Stomach smooth muscle (tissue), 2 donors: Measurements from ENCODE around the gene PRDM10.
A peak's percentile ranks its signal among the peaks of the same experiment; 100 is the strongest.

Source experiments
- H3K27ac ChIP-seq: one replicate; pipeline ENCODE4 v1.7.0; 2013; ENCODE audit warnings: mild to moderate bottlenecking, low read length, inconsistent platforms
- H3K27me3 ChIP-seq, 2 donors: one replicate each; pipeline ENCODE4 v1.7.0; 2013; ENCODE audit warnings: low read length in 2 of 2; ENCODE audit not compliant: insufficient read depth in 2 of 2, control insufficient read depth in 1 of 2
- H3K36me3 ChIP-seq, 2 donors: one replicate each; pipeline ENCODE4 v1.7.0; 2013; ENCODE audit warnings: low read length in 2 of 2; ENCODE audit not compliant: control insufficient read depth in 2 of 2, insufficient read depth in 2 of 2
- H3K4me1 ChIP-seq: one replicate; pipeline ENCODE4 v1.7.0; 2013; ENCODE audit warnings: low read length; ENCODE audit not compliant: control insufficient read depth, insufficient read depth
- H3K4me3 ChIP-seq, 2 donors: one replicate each; pipeline ENCODE4 v1.7.0; 2013; ENCODE audit warnings: low read length in 2 of 2
- H3K9ac ChIP-seq, 2 donors: one replicate each; pipeline ENCODE4 v1.7.0; 2013; ENCODE audit warnings: low read length in 2 of 2, mild to moderate bottlenecking in 1 of 2
- H3K9me3 ChIP-seq, 2 donors: one replicate each; pipeline ENCODE4 v1.7.0; 2013; ENCODE audit warnings: low read length in 2 of 2; ENCODE audit not compliant: control insufficient read depth in 2 of 2
- donor health status: healthy.
- donor health status: Pancreatic carcinoma.

PRDM10 gene, protein sequence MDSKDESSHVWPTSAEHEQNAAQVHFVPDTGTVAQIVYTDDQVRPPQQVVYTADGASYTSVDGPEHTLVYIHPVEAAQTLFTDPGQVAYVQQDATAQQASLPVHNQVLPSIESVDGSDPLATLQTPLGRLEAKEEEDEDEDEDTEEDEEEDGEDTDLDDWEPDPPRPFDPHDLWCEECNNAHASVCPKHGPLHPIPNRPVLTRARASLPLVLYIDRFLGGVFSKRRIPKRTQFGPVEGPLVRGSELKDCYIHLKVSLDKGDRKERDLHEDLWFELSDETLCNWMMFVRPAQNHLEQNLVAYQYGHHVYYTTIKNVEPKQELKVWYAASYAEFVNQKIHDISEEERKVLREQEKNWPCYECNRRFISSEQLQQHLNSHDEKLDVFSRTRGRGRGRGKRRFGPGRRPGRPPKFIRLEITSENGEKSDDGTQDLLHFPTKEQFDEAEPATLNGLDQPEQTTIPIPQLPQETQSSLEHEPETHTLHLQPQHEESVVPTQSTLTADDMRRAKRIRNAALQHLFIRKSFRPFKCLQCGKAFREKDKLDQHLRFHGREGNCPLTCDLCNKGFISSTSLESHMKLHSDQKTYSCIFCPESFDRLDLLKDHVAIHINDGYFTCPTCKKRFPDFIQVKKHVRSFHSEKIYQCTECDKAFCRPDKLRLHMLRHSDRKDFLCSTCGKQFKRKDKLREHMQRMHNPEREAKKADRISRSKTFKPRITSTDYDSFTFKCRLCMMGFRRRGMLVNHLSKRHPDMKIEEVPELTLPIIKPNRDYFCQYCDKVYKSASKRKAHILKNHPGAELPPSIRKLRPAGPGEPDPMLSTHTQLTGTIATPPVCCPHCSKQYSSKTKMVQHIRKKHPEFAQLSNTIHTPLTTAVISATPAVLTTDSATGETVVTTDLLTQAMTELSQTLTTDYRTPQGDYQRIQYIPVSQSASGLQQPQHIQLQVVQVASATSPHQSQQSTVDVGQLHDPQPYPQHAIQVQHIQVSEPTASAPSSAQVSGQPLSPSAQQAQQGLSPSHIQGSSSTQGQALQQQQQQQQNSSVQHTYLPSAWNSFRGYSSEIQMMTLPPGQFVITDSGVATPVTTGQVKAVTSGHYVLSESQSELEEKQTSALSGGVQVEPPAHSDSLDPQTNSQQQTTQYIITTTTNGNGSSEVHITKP

GRCh38 chr11:130002352-130002845 lies at the start of gene PRDM10:
TSS of gene PRDM10 (minus strand) at chr11:130002835. CDS start at chr11:129960964, 41,871 bp downstream.
- H3K4me3 ChIP-seq: peak within 1 kb of the TSS; percentile 74 to 85
- no peaks in the 10 kb centered on the region for H3K27me3 ChIP-seq
- H3K36me3 ChIP-seq: no peaks in the 10 kb centered on the region
- peaks cover 16% of the 10 kb centered on the region for H3K4me1 ChIP-seq
- peak within 1 kb of the TSS; percentile 100 for H3K27ac ChIP-seq
- H3K9me3 ChIP-seq: no peaks in the 10 kb centered on the region
- peak within 1 kb of the TSS; percentile 98 to 100 for H3K9ac ChIP-seq

DNA sequence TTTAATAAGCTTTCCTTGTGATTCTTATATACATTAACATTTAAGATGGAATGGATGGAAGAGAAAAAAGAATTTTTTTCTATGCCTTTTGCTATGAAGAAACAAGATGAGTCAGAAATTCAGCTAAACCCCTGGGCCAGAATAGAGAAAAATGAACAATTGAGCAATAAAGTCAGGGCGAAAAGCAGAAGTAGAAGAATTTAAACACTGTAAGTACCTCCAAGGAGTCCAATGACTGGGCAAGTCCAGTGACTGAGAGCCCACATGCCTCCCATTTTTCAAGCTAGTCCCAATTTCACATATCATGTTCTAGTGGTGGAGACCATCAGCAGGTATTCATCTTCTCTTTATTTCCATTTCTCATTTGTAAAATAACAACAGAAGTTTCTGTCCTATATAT lies 48.4 kb upstream of the PRDM10 start:
- no peaks in the 10 kb centered on the region for H3K9me3 ChIP-seq
- no peaks in the 10 kb centered on the region for H3K36me3 ChIP-seq
- no peak overlapping the region for H3K9ac ChIP-seq
- H3K4me3 ChIP-seq: no peak overlapping the region
- peaks cover 2% of the 10 kb centered on the region for H3K4me1 ChIP-seq
- no peak overlapping the region for H3K27ac ChIP-seq
- no peaks in the 10 kb centered on the region for H3K27me3 ChIP-seq

DNA sequence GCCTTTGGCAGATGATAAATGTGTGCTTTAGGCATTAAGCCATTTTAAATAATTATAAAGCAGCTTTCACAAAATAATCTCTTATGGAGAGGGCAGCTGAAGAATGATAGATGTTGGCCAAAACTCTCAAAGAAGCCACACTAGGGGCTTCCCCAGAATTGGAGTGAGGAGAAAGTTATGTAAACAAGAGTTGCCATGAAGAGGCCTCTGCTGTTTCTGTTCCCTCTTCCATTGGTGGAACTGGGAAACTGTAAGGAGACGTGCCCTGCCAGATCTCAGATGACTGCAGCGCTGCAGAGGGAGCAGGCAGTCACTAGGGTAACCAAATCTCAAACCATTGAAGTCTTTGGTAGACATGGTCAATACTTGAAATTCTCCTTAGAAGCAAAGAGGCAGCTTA lies 47.6 kb upstream of the PRDM10 start:
- Histone ChIP-seq H3K36me3 (no peaks in the 10 kb centered on the region), H3K27ac (no peak overlapping the region), H3K4me1 (peaks cover 2% of the 10 kb centered on the region), H3K27me3 (no peaks in the 10 kb centered on the region), H3K4me3 (no peak overlapping the region), H3K9me3 (no peaks in the 10 kb centered on the region), H3K9ac (no peak overlapping the region)

DNA sequence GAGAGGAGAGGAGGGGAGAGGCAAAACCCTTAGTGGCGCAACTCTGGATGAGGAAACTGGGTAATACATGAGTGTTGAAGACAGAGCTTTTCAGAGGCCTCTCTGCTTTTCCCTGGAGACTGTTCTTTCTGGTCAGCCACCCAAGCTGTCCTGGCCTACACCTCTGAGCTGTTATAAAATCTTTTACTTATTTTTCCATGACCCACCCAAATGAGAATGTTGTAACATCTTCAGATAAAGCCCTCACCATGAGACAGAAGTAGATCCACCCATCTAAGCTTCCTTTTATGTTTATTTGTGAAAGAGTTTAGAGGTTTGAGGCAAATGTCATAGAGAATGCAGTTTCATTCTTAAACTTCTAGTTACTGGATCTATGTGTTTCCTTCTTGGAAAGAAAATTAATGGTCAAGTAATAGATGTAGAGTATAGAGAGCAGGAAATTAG lies 46.7 kb upstream of the PRDM10 start:
- no peaks in the 10 kb centered on the region for H3K9me3 ChIP-seq
- peaks cover 2% of the 10 kb centered on the region for H3K4me1 ChIP-seq
- H3K4me3 ChIP-seq: no peak overlapping the region
- H3K9ac ChIP-seq: no peak overlapping the region
- no peaks in the 10 kb centered on the region for H3K27me3 ChIP-seq
- no peak overlapping the region for H3K27ac ChIP-seq
- no peaks in the 10 kb centered on the region for H3K36me3 ChIP-seq

DNA sequence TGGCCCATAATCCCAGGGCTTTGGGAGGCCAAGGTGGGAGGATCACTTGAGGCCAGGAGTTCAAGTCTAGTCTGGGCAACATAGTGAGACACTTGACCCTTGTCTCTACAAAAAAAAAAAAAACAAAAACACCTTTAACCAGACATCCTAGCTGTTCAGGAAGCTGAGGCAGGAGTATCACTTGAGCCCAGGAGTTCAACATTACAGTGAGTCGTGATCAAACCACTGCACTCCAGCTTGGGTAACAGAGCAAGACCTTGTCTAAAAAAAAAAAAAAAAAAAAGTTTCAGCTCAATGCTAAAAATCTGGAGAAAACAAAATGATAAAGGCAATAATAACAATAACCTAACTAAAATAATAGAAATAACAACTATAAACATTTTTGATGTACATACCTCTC lies 44.5 kb upstream of the PRDM10 start:
- H3K36me3 ChIP-seq: no peaks in the 10 kb centered on the region
- peaks cover 2% of the 10 kb centered on the region for H3K4me1 ChIP-seq
- no peak overlapping the region for H3K9ac ChIP-seq
- no peak overlapping the region for H3K27ac ChIP-seq
- no peaks in the 10 kb centered on the region for H3K27me3 ChIP-seq
- H3K4me3 ChIP-seq: no peak overlapping the region
- H3K9me3 ChIP-seq: no peaks in the 10 kb centered on the region

DNA sequence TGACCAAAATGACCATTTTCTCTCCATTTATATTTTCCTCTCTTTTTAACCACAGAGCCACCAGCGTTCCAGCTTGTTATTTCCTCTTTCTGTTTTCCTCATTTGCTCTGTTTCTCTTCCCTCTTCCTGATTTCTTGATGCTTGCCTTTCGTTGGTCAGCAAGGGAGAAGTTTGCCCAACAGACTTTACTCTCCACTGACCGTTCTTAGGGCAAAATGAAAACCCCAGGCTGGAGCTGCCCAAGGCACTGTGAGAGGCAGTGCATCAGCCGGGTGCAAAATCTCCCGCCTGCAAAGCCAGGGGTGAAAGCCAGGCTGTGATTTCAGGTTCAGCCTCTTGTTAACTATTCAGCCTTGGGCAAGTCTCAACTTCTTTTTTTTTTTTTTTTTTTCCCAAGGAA lies 40.9 kb upstream of the PRDM10 start:
- Histone ChIP-seq H3K27ac (no peak overlapping the region), H3K36me3 (no peaks in the 10 kb centered on the region), H3K4me1 (peaks cover 2% of the 10 kb centered on the region), H3K9me3 (no peaks in the 10 kb centered on the region), H3K27me3 (no peaks in the 10 kb centered on the region), H3K9ac (no peak overlapping the region), H3K4me3 (no peak overlapping the region)

DNA sequence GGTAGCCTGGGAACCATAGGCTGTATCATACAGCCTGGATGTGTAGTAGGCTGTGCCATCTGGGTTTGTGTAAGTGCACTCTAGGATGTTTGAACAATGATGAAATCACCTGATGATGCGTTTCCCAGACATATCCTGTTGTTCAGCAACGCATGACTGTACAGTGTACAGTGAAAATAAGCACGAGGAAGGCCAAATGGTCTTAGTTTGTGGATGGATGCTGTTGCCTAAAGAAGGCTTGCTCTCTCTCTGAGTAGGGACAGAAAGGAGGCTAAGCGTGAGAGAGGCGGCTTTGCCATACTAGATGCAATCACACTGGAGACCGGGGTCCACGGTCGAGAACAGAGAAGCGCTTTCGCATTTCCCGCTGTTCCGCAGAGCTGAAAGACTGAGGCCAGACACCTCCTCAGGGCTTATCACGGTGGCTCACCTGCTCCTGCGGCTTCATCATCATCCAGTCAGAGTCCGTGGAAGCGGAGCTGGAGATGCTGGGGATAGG lies 39.5 kb upstream of the PRDM10 start:
- Histone ChIP-seq H3K36me3 (no peaks in the 10 kb centered on the region), H3K27ac (no peak overlapping the region), H3K27me3 (no peaks in the 10 kb centered on the region), H3K4me1 (no peaks in the 10 kb centered on the region), H3K4me3 (no peak overlapping the region), H3K9ac (no peak overlapping the region), H3K9me3 (no peaks in the 10 kb centered on the region)

DNA sequence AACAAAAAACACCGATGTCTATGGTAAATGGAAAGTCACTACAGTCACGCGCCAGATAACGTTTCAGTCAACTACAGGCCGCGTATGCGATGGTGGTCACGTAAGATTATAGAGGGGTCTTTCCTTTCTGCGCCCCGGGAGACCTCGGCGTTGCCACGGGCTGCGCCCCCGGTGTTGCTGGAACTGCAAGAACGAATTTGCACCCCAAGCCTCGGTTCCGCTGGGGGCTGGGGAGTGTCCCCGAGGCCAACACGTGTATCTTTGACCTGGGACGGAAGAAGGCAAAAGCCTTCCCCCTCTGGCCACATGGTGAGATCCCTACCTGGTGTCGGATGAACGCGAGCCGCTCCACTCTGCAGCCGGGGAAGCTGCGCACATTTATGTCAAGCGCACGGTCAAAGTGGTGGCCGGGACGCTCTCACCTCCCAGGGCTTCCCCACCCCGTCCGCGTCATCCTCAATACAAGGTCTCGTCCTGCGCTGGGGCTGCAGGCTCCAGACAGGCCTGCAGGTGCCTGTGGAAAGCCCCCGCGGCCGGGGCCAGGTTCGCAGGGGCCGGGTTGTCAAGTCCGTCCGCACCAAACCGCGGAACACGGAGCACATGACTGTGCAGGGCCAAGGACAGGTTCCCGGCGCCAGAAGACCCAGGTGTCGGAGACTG lies 37.8 kb upstream of the PRDM10 start:
- H3K27ac ChIP-seq: no peak overlapping the region
- H3K9ac ChIP-seq: no peak overlapping the region
- no peaks in the 10 kb centered on the region for H3K27me3 ChIP-seq
- no peaks in the 10 kb centered on the region for H3K4me1 ChIP-seq
- H3K4me3 ChIP-seq: no peak overlapping the region
- H3K36me3 ChIP-seq: no peaks in the 10 kb centered on the region
- H3K9me3 ChIP-seq: no peaks in the 10 kb centered on the region

GRCh38 chr11:130037881-130038585 lies 35.4 kb upstream of the PRDM10 start:
- Histone ChIP-seq H3K9ac (no peak overlapping the region), H3K9me3 (no peaks in the 10 kb centered on the region), H3K27ac (no peak overlapping the region), H3K4me1 (no peaks in the 10 kb centered on the region), H3K27me3 (no peaks in the 10 kb centered on the region), H3K36me3 (no peaks in the 10 kb centered on the region), H3K4me3 (no peak overlapping the region)
